ENCODE results near the gene RTKN2.

- TF ChIP-seq REST (IDR thresholded peaks at IDR 0.05; ENCODE audit: insufficient read depth in 1 of 2, low read depth in 2 of 2, low read length in 1 of 2) (no peak), CTCF (IDR thresholded peaks at IDR 0.05) (no peak), POLR2AphosphoS5 (IDR thresholded peaks at IDR 0.05; ENCODE audit: low read depth, low read length) (no peak)
Observed at GRCh38 chr10:62195675-62195926, 73.0 kb downstream of the RTKN2 start.

Data from Panc1 (cell line).